HG03558 (cell line): ENCODE data around the gene ITPR2.
"Not testable (repeated sequence)": the region's sequence is repeated elsewhere in the genome, so short reads cannot be mapped to it uniquely, and the experiment has no call there.

Experiments
- ATAC-seq: cut with Tn5 transposase; IDR thresholded peaks from one replicate; pipeline ENCODE4 v1.9.1; 2021; ENCODE audit warnings: moderate number of reproducible peaks; ENCODE audit not compliant: unreplicated experiment; ENCODE audit errors: extremely low read depth

The ITPR2 gene

GRCh38 chr12:26768611-26769603 is 64.1 kb downstream of the ITPR2 start:
- no peak for ATAC-seq

DNA sequence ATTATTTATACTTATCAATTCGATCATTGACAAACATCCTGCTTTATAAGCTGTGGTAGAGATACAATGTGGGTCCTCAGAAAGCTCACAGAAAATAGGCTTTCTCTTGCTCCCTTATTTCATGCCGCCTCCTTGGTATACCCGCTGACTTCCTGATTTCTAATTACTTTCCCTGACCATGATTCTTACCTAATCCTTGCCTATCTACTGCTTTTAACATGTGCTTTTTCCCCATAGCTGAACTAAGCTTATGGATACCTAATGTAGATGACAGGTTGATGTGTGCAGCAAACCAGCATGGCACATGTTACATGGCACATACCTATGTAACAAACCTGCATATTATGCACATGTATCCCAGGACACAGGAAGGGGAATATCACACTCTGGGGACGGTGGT is 65.1 kb downstream of the ITPR2 start:
- no peak for ATAC-seq

DNA sequence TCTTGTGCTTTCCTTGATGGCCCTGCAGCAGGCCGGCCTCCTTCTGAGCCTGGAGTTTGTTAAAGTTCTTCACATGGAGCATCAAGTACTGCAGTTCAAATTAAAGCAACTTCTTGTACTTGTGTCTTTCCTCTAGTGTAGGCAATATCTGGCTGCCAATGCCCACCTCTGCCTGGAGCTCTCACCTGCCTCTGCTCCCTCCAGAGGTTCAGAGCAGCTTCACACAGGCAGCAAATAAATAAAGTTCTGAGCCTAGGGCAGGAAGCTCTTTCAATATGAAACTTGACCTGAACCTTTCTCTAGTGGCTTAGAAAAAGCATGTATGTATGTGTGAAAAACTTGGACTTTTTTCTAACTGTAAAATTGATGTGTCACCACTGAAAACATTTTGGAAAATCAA is 65.9 kb downstream of the ITPR2 start:
- ATAC-seq: no peak

- no peak for ATAC-seq
These were observed 70.8 kb downstream of the ITPR2 start for GRCh38 chr12:26762186-26762585.

DNA sequence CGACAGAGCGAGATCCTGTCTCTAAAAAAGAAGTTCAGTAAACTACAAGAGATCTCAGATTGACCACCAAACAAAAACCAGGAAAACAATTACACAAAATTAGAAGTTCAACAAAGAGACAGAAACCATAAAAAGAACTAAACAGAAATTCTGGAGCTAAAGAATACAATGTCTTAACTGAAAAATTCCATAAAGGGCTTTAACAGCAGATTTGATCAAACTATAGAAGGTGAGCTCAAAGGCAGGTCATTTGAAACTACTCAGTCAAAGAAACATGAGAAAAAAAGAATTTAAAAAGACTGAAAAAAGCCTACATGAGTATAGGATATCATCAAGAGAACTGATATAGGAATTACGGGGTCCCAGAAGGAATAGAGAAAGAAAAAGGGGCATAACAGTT is 71.2 kb downstream of the ITPR2 start:
- ATAC-seq: no peak

GRCh38 chr12:26760657-26761293 is 72.2 kb downstream of the ITPR2 start:
- no peak for ATAC-seq

GRCh38 chr12:26755362-26755761 is 77.6 kb downstream of the ITPR2 start:
- not testable (repeated sequence) for ATAC-seq

- no peak for ATAC-seq
These were observed 78.8 kb downstream of the ITPR2 start for GRCh38 chr12:26754148-26754547.

- ATAC-seq: no peak
These were observed 81.8 kb downstream of the ITPR2 start for GRCh38 chr12:26751179-26751578.

DNA sequence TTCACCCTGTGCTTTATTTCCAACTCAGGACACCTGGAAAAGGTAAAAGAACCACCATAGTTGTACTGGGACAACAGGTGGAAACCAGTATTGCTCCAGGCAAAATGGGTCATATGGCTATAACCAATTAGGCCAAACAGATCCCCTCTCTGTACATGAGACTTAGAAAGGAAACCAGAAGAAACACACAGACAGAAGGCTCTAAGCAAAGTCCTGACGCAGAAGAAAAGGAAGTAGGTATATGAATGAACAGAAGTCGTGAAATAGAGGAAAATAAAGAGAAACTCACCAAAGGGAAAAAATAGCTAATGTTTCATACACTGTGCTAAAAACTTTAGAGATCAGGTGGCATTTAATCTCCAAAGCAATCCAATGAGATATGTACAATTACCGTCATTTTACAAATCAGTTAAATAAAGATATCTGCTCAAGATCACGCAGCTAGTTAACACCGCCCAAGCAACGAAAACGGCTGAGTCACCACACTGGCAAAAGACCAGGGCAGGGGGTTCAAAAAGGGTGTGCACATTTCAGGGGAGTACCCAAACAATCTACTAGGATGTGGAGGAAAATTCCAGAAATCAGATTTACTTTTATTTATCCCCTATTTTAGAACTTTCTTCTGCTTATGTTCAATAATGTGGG is 82.3 kb downstream of the ITPR2 start:
- no peak for ATAC-seq

GRCh38 chr12:26749781-26750180 is 83.2 kb downstream of the ITPR2 start:
- ATAC-seq: peak; percentile 62

- ATAC-seq: peak; percentile 25
These were observed 84.1 kb downstream of the ITPR2 start for GRCh38 chr12:26748741-26749431.

DNA sequence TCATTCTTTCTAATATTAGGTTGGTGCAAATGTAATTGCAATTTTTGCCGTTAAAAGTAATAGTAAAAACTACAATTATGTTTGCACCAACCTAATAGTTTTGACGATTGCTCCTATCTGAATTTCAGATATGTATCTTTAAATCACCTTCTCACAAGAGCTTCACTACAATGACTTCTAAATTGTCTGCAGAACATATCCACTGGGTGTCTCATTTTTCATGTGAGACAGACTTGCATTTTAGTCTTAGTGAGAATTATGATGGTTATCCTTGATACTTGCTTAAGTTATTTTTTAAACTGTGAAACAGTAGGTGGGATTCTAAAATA is 84.6 kb downstream of the ITPR2 start:
- ATAC-seq: peak; percentile 4

DNA sequence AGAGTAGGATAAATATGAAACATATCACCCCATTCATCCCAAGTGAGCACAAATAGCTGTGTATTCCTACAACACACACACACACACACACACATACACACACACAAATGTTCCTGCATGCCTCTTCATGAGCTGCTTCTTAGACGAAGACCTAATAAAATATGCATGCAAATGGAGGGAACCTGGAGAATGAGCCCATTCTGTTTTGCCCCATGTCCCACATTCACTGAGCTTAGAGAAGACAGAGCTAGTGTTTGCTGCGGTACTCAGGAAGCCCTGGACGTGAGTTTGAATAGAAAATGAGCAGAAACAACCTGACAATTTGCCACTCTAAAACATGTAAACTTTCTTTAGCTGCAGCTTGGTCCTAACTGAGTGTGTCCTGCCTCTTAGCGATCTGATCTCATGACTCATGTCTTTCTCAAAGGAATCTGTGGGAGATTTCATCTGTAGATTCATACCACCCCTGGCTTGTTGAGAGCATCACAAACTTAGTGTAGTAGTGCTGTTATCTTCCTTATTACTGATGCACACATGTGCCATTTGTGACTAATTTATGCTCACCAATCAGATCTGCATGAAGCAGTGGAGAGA is 86.8 kb downstream of the ITPR2 start:
- no peak for ATAC-seq

DNA sequence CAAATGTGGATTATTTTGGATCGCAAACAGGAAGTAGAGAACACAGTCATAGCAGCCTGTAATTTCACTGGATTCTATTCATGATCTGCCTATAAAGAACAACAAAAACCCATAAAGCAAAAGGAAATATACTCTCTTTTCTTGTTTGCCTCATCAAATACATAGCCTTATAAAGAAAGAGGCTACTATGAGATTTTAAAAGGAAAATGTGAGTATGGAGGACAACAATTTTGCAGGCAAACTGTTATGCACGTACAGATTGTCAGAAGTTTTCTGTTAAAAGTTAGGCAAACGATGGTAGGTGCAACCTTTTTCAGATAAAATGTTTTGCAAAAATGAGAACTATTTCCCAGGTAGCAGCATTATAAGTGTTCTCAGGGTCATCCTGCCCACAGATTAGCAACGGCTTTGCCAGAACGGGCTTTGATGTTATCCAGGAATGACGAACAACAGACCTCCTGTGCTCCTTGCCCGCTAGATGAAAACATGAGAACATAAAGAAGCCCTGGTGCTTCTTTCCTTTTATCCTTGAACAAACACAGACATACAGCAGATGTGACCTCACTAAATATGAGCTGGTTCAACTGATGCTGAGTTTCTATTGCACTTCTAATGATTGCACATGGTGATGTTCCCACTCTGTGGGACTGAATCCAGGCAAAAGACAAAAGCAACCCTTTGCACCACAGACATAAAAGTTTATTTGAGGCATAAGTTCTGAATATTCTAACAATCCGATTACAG is 88.1 kb downstream of the ITPR2 start:
- no peak for ATAC-seq

DNA sequence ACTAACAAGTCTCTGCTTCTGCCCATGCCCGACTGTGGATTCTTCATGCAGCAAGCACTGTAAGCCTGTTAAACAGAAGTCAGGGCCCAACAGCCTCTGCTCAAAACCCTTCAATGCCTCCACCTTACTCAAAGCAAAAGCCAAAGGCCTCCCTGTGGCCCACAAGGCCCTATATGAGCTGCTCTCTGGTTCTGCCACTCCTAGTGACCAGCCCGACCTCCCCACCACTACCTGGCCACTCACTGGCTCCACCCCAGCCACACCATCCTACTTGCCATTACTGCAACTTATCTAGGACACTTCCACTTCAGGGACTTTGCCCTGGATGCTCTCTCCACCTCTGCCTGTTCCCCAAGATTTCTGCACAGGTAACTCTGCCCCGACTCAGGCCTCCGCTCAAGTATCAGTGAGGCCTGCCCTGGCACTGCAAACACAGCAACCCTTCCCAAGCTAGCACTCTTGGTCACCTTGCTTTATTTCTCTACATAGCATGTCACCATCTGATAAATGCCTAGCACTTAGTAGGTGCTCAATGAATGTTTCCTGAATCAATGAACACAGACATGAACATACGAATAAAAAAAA is 88.9 kb downstream of the ITPR2 start:
- no peak for ATAC-seq

DNA sequence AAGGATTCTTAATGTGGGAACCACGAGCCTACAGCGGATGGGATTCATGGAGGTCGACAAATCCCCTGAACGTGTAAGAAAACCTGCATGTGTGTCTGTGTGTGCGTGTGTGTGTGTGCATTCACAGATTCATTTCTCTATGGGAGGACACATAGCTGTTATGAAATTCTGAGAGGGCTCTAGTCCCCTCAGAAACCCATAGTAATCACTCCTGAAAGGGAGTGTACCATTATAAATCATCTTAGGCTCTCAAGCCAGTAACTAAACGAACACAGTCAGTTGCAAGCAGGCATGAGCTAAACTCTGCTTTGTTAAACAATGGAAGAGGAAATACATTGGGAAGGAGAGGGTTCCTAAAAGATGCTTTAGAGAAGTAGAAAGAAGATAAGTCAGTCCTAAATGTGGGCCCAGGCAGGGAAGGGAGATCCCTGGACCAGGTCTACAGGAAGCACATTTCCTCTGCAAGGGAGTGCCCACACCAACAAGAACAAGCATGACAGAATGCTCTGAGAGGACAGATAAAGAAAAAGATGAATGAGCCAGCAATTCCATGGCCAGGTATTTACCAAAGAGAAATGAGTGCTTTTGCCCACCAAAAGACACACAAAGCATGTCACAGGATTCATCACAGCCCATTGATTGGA is 91.3 kb downstream of the ITPR2 start:
- ATAC-seq: no peak

GRCh38 chr12:26740991-26741390 is 92.0 kb downstream of the ITPR2 start:
- no peak for ATAC-seq

- no peak for ATAC-seq
These were observed 92.6 kb downstream of the ITPR2 start for GRCh38 chr12:26740348-26740747.
